GM18520 (cell line): ENCODE data around the gene HSPH1.

Source experiments
- ATAC-seq: cut with Tn5 transposase; IDR thresholded peaks from one replicate; pipeline ENCODE4 v1.9.1; 2021; ENCODE audit not compliant: unreplicated experiment

The HSPH1 gene

GRCh38 chr13:31161557-31162150 is at the start of gene HSPH1:
Gene HSPH1, minus strand, starts transcription at chr13:31161904. Its CDS starts 322 bp downstream, at chr13:31161582.
- peak; percentile 63 for ATAC-seq

- no peak for ATAC-seq
Observed at GRCh38 chr13:31209841-31210210, 48.1 kb upstream of the HSPH1 start.

DNA sequence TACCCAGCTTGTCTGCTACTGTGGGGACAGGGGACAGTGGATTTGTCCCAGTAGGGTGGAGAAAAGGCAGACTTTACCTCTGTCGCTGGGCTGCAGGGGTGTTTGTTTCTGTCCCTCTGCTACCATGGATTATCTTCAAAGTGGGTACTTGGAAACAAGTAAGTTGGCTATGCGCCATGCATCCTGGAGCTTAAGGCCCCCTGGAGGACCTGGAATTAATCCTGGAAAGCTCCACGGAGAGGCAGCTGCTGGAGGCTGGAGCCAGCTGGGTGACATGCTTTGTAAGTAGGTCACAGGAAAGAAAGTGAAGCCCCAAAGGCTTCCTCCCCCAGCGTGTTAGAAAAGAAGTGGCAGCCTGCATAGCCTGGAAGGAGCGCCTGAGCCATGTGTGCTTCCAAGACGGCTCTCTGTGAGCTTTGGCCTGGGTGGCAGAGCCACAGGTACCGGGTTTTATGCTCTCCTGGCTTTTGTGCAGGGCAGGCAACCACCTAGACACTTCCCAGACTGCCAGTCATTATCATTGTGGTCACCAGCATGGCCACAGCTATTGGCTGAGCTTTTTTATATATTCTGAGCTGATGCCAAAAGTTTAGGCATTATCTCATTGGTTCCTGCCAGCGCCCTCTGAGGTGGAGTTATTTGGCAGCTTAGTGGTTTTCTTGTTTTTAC is 47.6 kb upstream of the HSPH1 start:
- no peak for ATAC-seq

- ATAC-seq: no peak
Observed at GRCh38 chr13:31208559-31209122, 46.9 kb upstream of the HSPH1 start.

- no peak for ATAC-seq
Observed at GRCh38 chr13:31207661-31208552, 46.2 kb upstream of the HSPH1 start.

GRCh38 chr13:31204592-31204991 is 42.9 kb upstream of the HSPH1 start:
- no peak for ATAC-seq

DNA sequence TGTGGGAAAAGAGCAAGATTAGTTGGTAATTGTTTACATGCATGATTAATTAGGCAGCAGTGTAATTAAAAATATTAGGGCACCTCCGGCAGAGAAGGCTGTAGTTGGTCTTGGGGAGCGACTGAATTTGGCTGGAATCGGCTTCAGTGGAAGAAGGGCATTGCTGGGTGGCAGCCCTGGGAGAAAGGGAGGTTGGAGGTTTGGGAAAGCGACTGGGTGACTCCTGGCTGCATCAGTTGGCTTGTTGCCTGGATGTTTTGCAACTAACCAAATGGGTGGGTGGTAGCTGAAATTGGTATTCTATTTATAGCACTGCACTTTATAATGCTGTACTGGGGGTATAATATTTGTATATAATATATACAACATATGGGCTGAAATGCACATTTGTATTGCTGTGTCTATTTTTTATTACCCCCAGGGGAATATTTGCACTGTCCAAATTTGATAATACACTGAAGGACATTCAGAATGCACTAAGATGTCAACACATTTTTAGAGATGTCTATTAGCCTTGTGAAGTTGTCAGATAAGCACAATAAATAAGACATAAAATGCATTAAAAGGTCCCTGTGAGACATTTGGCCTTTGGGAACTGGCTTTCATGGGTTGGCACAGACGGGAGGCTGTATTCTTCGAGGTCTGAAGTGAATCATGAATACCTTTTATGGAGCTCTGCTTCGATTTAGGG is 39.8 kb upstream of the HSPH1 start:
- ATAC-seq: no peak

DNA sequence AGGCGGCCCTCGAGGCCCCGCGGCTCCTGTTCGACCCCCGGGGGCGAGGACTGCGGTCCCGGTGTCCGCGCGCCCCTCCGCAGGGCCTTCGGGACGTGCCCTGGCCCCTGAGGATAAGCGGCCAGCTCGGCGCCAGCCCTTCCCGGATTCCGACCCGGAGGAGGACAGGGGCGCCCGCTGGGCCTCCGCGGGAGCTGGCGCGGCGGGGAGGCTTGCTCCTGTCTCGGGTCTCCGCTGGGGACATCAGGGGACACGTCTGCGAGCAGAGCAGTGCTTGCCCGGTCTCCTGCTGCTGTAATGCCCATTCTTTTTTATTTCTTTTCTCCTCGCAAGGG is 38.9 kb upstream of the HSPH1 start:
- peak; percentile 1 for ATAC-seq

DNA sequence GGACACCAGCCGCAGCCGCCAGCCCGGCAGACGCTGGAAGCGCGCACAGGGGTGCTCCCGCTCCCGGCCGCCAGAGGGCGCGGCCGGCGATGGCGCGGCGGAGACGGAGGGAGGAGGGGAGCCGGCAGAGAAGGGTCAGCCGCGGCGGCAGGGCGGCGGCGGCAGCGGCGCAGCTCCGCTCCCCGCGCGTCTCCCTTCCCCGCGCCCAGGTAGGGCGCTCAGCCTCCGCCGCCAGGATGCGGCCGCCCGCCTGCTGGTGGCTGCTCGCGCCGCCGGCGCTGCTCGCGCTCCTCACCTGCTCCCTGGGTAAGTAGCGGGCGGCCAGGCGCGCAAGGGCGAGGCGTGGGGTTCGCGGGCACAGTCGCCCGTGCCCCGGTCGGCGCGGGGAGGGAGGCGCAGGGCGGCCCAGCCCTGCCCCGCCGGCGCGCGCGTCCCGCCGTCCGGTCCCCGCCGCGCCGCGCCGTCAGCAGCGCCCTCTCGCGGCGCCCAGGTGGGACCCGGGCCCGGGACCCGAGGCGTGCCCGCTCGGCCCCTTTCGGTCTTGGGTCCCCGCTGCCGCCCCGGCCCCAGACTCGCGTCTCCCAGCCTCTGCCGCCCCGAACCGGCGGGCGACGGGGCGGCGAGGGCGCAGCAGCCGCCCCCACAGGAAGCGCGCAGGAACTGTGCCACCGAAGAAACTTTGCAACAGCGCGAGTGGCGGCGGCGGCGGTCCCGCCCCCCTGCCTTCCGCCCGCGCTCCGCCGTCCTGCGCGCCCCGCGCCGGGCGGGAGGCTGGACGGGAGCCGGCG is 38.3 kb upstream of the HSPH1 start, which contains the start of gene B3GLCT:
Gene B3GLCT, plus strand, starts transcription at position 127 of the 788 bp plus-strand sequence. Its CDS starts 110 bp downstream, at position 237.
- ATAC-seq: peak; percentile 83

DNA sequence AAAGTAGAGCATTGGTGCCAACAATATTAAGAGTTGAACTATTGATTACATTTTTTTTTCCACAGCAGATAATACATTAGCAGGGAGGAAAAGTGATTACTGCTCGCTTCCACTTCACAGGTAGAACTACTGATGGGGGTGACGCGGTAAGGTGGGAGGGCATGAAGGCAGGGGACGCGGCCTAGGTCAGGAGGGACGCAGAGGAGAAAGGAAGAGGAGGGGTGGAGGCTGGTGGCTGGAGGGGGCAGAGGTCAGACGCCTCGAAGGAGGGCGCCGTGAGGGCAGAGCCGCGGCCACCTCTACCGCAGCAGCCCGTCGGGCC is 37.8 kb upstream of the HSPH1 start:
- no peak for ATAC-seq

DNA sequence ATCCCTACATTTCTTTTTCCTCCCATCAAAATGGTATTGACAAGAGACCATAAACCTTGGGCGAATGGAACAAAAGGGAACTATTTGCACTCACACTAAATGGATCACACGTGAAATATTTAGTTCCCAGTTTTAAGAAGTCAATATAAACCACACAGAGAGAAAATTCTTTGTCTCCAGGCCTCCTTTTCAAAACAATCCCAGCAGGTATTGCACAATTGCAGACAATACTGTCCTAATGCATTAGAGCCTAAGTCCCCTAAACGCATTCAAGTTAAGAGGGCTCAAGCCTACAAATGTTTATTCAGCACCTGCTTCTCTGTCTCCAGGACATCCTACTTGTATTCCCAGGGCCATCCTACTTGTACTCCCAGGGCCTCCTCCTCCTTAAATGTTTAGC is 36.8 kb upstream of the HSPH1 start:
- ATAC-seq: no peak

- no peak for ATAC-seq
Observed at GRCh38 chr13:31196992-31197391, 35.3 kb upstream of the HSPH1 start.

GRCh38 chr13:31195616-31196015 is 33.9 kb upstream of the HSPH1 start:
- no peak for ATAC-seq

DNA sequence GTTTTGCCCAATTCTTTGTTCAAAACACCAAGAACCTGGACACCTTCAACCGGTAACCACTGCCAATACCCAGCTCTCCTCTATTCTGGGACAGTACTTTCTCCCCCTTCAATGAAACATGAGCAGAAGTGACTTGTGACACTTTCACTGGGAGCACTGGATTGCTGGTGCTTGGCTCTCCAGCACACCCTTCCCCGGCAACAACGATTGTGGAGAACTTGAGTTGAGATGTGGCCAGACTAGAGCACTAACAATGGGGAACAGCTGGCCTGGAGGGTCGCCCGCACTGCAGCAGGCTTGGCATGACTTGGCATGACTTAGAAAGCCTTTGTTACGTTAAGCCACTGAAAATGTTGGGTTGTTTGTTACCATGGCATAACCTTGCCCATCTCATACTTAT is 30.6 kb upstream of the HSPH1 start:
- no peak for ATAC-seq

DNA sequence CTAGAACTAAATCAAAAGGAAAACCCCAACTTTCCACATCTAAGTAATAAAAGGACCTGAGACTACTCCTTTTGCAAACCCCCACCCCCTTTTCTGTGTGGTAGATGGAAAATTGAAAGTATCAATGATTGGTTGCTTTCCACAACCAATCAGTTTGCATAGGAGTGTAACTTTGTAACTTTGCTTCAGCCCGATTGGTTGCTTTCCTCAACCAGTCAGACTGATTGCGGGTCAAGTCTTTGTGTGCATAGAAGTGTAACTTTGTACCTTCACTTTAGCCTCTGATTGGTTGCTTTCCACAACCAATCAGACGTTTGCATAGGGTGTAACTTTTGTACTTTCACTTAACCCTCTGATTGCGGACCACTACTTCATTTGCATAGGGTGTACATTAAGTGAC is 30.0 kb upstream of the HSPH1 start:
- ATAC-seq: no peak

- ATAC-seq: no peak
Observed at GRCh38 chr13:31184981-31185645, 23.4 kb upstream of the HSPH1 start.

GRCh38 chr13:31184451-31184850 is 22.7 kb upstream of the HSPH1 start:
- no peak for ATAC-seq

DNA sequence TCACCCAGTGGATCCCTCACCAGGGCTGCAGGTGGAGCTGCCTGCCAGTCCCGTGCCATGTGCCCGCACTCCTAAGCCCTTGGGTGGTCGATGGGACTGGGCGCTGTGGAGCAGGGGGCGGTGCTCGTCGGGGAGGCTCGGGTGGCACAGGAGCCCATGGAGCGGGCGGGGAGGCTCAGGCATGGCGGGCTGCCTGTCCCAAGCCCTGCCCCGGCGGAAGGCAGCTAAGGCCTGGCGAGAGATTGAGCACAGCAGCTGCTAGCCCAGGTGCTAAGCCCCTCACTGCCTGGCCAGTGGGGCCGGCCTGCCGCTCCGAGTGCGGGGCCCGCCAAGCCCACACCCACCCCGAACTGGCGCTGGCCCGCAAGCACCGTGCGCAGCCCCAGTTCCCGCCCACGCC is 21.3 kb upstream of the HSPH1 start:
- ATAC-seq: no peak

GRCh38 chr13:31179754-31180153 is 18.1 kb upstream of the HSPH1 start:
- ATAC-seq: no peak

GRCh38 chr13:31179241-31179640 is 17.5 kb upstream of the HSPH1 start:
- ATAC-seq: no peak
